Esophagus (tissue), 2 donors: ENCODE measurements around the gene ZNF101. TPM values are rescaled to one million over a fixed set of nuclear protein-coding genes. Genes with fewer than 3 reads are reported as not detected.

ENCODE experiments used
- polyA plus RNA-seq, 2 donors: library from polyadenylated mRNA; stranded (reverse); fragments of 200-250 nt; gene quantifications; one replicate each; pipeline ENCODE4 v1.2.3, GENCODE V29; 2013
- donor health status: healthy with polysubstance abuse.
- donor health status: Bipolar disorder and iron deficiency.

The ZNF101 gene
- polyA plus RNA-seq, 2 donors, result 10.4 to 12.2 TPM

Other genes starting within 250 kb of the ZNF101 start
- gene TSSK6, start 153.3 kb upstream of the ZNF101 start, polyA plus RNA-seq, result 1 to 10 TPM; 1.0 to 1.2 TPM
- gene NDUFA13, start 152.6 kb upstream of the ZNF101 start, polyA plus RNA-seq, result 100 to 1,000 TPM; 273 to 353 TPM
- 1 to 10 TPM; 1.6 to 7.3 TPM for gene YJEFN3, start 139.9 kb upstream of the ZNF101 start, polyA plus RNA-seq
- gene CILP2, start 130.6 kb upstream of the ZNF101 start, polyA plus RNA-seq, result under 1 TPM; 0.01 to 0.02 TPM
- 1 to 10 TPM; 1.4 to 3.9 TPM for gene PBX4, start 50.2 kb upstream of the ZNF101 start, polyA plus RNA-seq
- 10 to 100 TPM in 1 of 2 donors, 1 to 10 TPM in 1; 8.3 to 10.3 TPM for gene LPAR2, start 40.6 kb upstream of the ZNF101 start, polyA plus RNA-seq
- 10 to 100 TPM in 1 of 2 donors, 1 to 10 TPM in 1; 6.3 to 10.5 TPM for gene GMIP, start 25.2 kb upstream of the ZNF101 start, polyA plus RNA-seq
- 10 to 100 TPM; 29.2 to 39.8 TPM for gene ATP13A1, start 5.2 kb upstream of the ZNF101 start, polyA plus RNA-seq
- 1 to 10 TPM; 2.2 to 2.3 TPM for gene ZNF14, start 64.3 kb downstream of the ZNF101 start, polyA plus RNA-seq
- gene ZNF506, start 152.9 kb downstream of the ZNF101 start, polyA plus RNA-seq, result 1 to 10 TPM; 3.4 to 5.1 TPM
- 1 to 10 TPM; 1.5 to 1.8 TPM for gene ZNF253, start 197.0 kb downstream of the ZNF101 start, polyA plus RNA-seq
- 1 to 10 TPM; 1.8 TPM for gene ZNF93, start 232.1 kb downstream of the ZNF101 start, polyA plus RNA-seq